Right lobe of liver (tissue), 6 donors: ENCODE measurements around the gene MAPKAPK2. TPM values are rescaled to one million over a fixed set of nuclear protein-coding genes. Genes with fewer than 3 reads are reported as not detected.

Source experiments
- ATAC-seq, 4 donors: fragments of 200-7000 bp; cut with Tn5 transposase; one replicate each; pipeline ENCODE4 v1.9.1; 2020; ENCODE audit warnings: mild to moderate bottlenecking in 4 of 4, moderate library complexity in 4 of 4
- DNase-seq, 3 donors: peaks; one replicate each; pipeline ENCODE4 v3.0.0-alpha.2; 2020
- H3K27ac ChIP-seq, 3 donors: fragments of 200-600 bp; one replicate each; pipeline ENCODE4 v1.8.0; 2022
- H3K27me3 ChIP-seq, 2 donors: fragments of 200-600 bp; one replicate each; pipeline ENCODE4 v1.8.0; 2022
- H3K36me3 ChIP-seq, 4 donors: fragments of 200-600 bp; sonication (generic) in 1 of 4; one replicate each; pipeline versions ENCODE4 v1.5.1 to v1.8.0; 2017 to 2022; ENCODE audit warnings: control low read depth in 1 of 4
- H3K4me1 ChIP-seq, 4 donors: fragments of 200-600 bp; sonication (generic) in 1 of 4; one replicate each; pipeline versions ENCODE4 v1.5.1 to v1.8.0; 2017 to 2022; ENCODE audit warnings: control low read depth in 1 of 4
- H3K4me3 ChIP-seq, 3 donors: fragments of 200-600 bp; one replicate each; pipeline ENCODE4 v1.8.0; 2022
- H3K9me3 ChIP-seq, 4 donors: fragments of 200-600 bp; sonication (generic) in 1 of 4; one replicate each; pipeline versions ENCODE4 v1.5.1 to v1.8.0; 2017 to 2022; ENCODE audit warnings: control low read depth in 1 of 4
- POLR2A ChIP-seq: fragments of 450-650 bp; IDR thresholded peaks from one replicate; pipeline ENCODE4 v1.6.1; 2017; ENCODE audit warnings: antibody characterized with exemption, mild to moderate bottlenecking
- WGBS: methylation state at CpG from one replicate; pipeline ENCODE4 v1.1.6; 2018; ENCODE audit warnings: low coverage, low lambda C conversion rate; ENCODE audit not compliant: insufficient coverage; ENCODE audit errors: missing lambda C conversion rate; 5-methylcytosine and 5-hydroxymethylcytosine counted together
- intact Hi-C, 2 donors: fragments of 100-400 bp; cut with DNase I; formaldehyde crosslinking; loops; one replicate each; pipeline versions ENCODE4 v1.11.2 to v1.14.1; 2022
- total RNA-seq, 6 experiments: library from RNA; depleted of rRNA in 2 of 6; stranded (reverse); fragments of >200 nt in 2 of 6; fragmentation: NEBNext Ultra II Directional in 3 of 6; extraction: Animal tissue kit (Norgen Biotek cat#: 25700) in 3 of 6; gene quantifications; one replicate each; pipeline versions ENCODE4 v1.1.0 to v1.2.4, GENCODE V29; 2016 to 2023
- TF ChIP-seq, protein P1 (sequence below), 4 donors: fragments of 200-600 bp in 3 of 4; fragments of 450-650 bp in 1 of 4; IDR thresholded peaks; one replicate each; pipeline versions ENCODE4 v1.5.1 to v1.8.0; 2016 to 2022; ENCODE audit warnings: antibody characterized with exemption in 4 of 4, mild to moderate bottlenecking in 2 of 4
- donor health status: DM: no; HTN: yes; CAD: no.
- donor health status: DM: no; HTN: no; CAD: no.
- donor health status: DM: no; HTN: no; CAD: no.
- donor health status: DM: no; HTN: yes; CAD: no.
- donor health status: DM: no; HTN: yes; CAD: no.

MAPKAPK2 gene
- total RNA-seq, 6 experiments from 2014 or later: 25.6 to 46.6 (median 34.0) TPM

DNA sequence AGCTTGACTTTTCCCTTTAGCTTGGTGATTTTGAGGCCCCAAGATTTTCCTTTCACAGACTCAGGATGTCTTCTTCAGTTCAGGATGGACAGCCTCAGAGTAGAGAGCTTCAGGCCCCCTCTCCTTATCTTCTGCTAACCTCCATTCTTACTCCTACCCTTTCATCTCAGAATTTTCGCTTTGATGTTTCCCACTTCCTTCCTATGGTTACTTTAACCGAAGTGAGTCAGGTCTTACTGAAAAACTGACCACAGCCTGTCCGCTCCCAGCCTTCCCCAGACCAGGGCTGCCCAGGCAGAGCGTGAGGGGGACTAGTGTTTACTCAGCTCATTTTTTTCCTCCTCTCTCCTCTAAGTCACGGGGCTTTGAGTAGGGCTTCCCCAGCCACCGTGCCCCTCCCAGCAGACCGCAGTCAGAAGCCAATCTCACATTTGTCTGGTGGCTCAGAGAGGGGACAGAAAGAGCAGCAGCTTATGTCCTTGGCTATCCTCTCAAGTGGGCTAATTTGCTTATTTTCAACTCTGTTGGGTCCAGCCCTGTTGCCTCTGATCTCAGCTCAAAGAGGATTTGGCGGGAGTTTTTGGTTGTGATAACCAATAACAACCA lies 81.6 kb downstream of the MAPKAPK2 start:
- Histone ChIP-seq H3K27ac (no peak overlapping the region), H3K4me1 (no peaks in the 10 kb centered on the region), H3K9me3 (no peaks in the 10 kb centered on the region), H3K4me3 (no peak overlapping the region), H3K27me3 (no peaks in the 10 kb centered on the region), H3K36me3 (no peaks in the 10 kb centered on the region)
- DNase-seq (peak in 1 of 3 donors; percentile 44), ATAC-seq (peak; percentile 62 to 79 (median 75))
- WGBS: 33% methylated on average over 8 of the region's 8 CpGs
- TF ChIP-seq, protein P1, sequence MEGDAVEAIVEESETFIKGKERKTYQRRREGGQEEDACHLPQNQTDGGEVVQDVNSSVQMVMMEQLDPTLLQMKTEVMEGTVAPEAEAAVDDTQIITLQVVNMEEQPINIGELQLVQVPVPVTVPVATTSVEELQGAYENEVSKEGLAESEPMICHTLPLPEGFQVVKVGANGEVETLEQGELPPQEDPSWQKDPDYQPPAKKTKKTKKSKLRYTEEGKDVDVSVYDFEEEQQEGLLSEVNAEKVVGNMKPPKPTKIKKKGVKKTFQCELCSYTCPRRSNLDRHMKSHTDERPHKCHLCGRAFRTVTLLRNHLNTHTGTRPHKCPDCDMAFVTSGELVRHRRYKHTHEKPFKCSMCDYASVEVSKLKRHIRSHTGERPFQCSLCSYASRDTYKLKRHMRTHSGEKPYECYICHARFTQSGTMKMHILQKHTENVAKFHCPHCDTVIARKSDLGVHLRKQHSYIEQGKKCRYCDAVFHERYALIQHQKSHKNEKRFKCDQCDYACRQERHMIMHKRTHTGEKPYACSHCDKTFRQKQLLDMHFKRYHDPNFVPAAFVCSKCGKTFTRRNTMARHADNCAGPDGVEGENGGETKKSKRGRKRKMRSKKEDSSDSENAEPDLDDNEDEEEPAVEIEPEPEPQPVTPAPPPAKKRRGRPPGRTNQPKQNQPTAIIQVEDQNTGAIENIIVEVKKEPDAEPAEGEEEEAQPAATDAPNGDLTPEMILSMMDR (IDR thresholded peaks at IDR 0.05): no peak
- TF ChIP-seq POLR2A: no peak
- intact Hi-C loops: no loop called here

DNA sequence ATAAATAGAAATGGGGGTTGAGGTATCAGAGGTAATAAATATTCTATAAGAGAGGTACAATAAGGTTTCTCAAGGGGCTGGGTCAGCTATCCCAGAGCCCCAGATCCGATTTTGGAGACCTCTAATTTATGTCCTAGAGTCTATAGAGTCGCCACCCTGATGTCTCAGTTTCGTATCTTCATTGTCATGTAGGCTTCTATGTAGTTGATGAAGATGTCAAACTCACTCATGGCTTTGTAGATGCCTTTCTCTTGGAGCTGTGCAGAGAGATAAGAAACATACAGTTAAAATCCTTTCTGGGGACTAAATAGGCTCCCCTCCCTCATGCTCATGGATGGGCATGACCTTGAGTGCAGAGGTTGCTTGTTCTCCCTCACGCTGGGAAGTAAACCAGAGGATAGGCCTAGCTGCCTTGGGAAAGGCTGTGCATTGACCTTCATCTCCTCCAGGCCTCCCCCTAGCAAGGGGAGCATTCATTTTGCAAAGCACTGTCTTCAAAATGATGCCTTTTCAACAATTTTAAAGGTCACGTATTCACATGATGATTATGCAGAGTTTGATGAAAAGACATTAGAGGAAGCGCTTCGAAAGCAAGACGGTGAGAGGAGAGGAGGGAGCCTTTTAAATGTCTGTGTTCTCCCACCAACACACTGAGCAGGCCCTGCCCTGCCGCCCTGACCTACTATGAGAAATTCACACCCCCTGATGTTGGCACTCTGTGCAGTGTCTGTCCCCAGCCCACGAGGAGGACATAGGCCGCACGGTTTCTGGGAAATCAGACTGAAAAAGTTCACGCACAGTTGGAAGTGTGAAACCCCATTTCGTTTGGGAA lies 84.0 kb downstream of the MAPKAPK2 start:
- no peaks in the 10 kb centered on the region for H3K4me1 ChIP-seq
- ATAC-seq (no peak), DNase-seq (no peak)
- no peak overlapping the region for H3K4me3 ChIP-seq
- H3K9me3 ChIP-seq: no peaks in the 10 kb centered on the region
- H3K36me3 ChIP-seq: no peaks in the 10 kb centered on the region
- no peak overlapping the region for H3K27ac ChIP-seq
- intact Hi-C loops: no loop called here
- H3K27me3 ChIP-seq: no peaks in the 10 kb centered on the region
- no peak for TF ChIP-seq POLR2A
- TF ChIP-seq, protein P1 (IDR thresholded peaks at IDR 0.05): no peak
- WGBS: 68% methylated on average over 14 of the region's 14 CpGs

- intact Hi-C loops: no loop called here
- H3K9me3 ChIP-seq: no peaks in the 10 kb centered on the region
- H3K4me1 ChIP-seq: no peaks in the 10 kb centered on the region
- DNase-seq (no peak), ATAC-seq (peak in 3 of 4 donors; percentile 6 to 21 (median 19))
- no peak for TF ChIP-seq POLR2A
- TF ChIP-seq, protein P1 (IDR thresholded peaks at IDR 0.05): no peak
- H3K4me3 ChIP-seq: no peak overlapping the region
- H3K27ac ChIP-seq: no peak overlapping the region
- H3K27me3 ChIP-seq: no peaks in the 10 kb centered on the region
- 68% methylated on average over 6 of the region's 7 CpGs for WGBS
- no peaks in the 10 kb centered on the region for H3K36me3 ChIP-seq
Measured at GRCh38 chr1:206769304-206769731, 84.6 kb downstream of the MAPKAPK2 start.

DNA sequence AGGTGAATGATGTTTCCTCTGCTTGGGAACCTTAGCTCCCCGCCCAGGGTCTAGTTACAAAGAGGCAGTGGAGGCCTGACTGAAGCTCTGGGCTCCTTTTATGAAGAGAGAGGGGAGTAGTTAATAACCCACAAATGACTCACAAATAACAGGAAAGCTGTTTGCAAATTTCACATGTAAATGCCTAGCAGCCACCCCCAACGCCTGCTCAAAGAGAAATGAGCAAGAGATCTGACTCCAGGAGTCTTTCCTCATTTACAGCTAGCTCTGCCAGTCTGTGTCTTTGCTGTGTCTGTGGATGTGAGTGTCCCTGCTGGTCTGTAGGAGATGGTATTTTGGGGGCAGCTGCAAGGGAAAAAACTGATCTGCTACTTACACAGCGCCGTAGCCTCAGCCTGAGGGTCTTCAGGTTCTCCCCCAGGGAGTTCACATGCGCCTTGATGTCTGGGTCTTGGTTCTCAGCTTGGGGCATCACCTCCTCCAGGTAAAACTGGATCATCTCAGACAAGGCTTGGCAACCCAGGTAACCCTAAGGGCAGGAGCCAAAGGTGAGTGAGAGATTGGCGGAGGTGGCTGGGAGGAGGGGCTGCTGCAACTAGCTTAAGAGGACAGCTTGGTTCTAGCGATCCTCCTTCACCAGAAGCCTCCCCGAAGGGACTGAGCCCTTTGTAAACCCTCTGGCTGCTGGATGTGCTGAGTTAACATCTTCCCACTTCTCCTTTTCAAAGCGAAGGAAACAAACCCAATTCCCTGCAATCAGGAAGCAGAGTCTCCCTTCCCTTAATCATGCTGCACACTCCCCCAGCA lies 86.0 kb downstream of the MAPKAPK2 start, which contains the start of gene IL19:
TSS of gene IL19 (plus strand) at position 243 of the 807 bp plus-strand sequence. CDS start 65,890 bp downstream, outside the sequence.
- ATAC-seq: peak; percentile 38 to 53 (median 48)
- TF ChIP-seq, protein P1 (IDR thresholded peaks at IDR 0.05): no peak
- TF ChIP-seq POLR2A: peak; percentile 13
- intact Hi-C loops: no loop called here

More for the DNA sequence above, 86.0 kb downstream of the MAPKAPK2 start, which contains the start of gene IL19:
- Histone ChIP-seq H3K4me3 (no peak within 1 kb of the TSS), H3K9me3 (no peaks in the 10 kb centered on the region), H3K4me1 (no peaks in the 10 kb centered on the region), H3K27me3 (no peaks in the 10 kb centered on the region), H3K36me3 (no peaks in the 10 kb centered on the region), H3K27ac (no peak within 1 kb of the TSS)
- 47% methylated on average over 6 of the region's 9 CpGs for WGBS
- DNase-seq: no peak
